Left ventricle myocardium superior (tissue), 1 donor: ENCODE results near the gene CCP110. TPM values are rescaled to one million over a fixed set of nuclear protein-coding genes. Genes with fewer than 3 reads are reported as not detected.

Experiments
- ATAC-seq: fragments of 200-7000 bp; cut with Tn5 transposase; one replicate; pipeline ENCODE4 v1.9.1; 2020; ENCODE audit warnings: mild to moderate bottlenecking, moderate library complexity
- DNase-seq: peaks from one replicate; pipeline ENCODE4 v3.0.0-alpha.2; 2020
- intact Hi-C: fragments of 100-400 bp; cut with micrococcal nuclease; formaldehyde crosslinking; loops from one replicate; pipeline ENCODE4 v1.11.0; 2022
- total RNA-seq: library from RNA; stranded (reverse); fragmentation: NEBNext Ultra II Directional; extraction: Animal tissue kit (Norgen Biotek cat#: 25700); gene quantifications from one replicate; pipeline ENCODE4 v1.2.1, GENCODE V29; 2021
- donor health status: DM: no; HTN: yes; CAD: no; lungs with severe emphysema.

The CCP110 gene
- total RNA-seq, 1 donor from 2014 or later = 9.2 TPM

DNA sequence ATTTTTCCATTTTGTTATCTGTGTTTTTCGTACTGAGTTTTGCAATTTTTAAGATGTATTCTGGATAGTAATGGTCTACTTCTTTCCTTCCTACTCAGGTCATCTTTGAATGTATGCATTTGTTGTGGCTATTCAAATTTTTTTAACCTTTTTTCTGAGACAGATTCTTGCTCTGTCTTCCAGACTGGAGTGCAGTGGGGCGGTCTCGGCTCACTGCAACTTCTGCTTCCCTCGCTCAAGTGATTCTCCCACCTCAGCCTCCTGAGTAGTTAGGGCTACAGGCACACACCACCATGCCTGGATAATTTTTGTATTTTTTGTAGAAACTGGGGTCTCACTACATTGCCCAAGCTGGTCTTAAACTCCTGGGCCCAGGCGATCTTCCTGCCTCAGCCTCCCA, 65.4 kb downstream of the CCP110 start:
- ATAC-seq (no peak), DNase-seq (no peak)
- intact Hi-C loops = no loop called here

DNA sequence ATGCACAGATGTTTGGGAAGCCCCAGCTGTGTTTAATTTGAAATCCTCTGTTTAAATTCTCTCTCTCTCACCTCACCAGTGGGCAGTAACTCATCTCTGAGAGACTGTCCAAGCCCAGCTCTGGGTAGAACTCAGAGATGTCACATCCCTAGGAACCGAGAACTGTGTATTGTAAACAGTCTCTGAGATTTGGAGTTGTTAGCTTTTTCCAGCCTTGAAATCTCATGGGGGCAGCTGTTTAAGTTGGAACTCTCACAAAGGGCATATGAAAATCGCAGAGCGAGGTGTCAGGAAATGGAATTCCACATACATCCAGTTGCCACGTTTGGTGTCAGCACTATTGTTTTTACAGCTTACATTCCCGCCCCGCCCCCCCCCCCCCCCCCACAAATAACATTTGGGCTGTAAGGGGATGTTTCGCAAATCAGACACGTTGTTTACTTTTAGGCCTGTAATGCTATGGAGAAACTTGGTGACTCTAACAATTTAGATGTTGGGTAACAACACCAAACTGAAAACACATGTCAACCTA, 66.1 kb downstream of the CCP110 start:
- ATAC-seq (peak; percentile 44), DNase-seq (no peak)
- intact Hi-C loops = no loop called here

DNA sequence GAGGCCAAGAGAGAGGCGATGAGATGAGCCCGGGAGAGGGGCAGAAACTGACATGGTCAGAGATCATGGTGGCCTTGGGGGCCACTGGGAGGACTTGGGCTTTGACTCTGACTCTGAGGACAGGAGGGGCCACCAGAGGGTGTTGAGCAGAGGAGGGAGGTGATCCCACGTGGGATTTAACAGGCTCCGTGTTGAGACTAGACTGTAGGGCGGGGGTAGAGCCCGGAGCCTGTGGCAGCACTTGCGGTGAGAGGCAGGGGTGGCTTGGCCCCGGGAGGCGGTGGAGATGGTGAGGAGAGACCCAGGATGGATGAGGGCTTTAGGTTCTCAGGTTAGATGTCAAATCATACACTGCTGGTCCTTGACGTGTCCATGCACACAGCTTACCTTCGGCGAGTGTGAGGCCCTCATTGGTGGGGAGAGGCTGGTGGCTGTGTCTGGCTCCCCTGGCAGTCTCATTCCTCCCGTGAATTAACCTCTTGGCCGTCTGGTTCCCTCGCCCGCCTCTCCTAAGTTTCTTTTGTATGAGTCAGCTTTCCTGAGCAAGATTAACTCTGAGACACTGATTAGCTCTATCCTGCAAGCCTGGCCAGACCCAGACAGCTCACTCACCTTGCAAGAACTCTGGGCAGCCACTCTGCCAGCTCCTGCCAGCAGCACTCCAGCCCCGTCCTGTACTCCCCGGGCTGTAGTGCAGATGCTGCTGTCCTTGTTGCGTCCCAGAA, 71.5 kb downstream of the CCP110 start:
- DNase-seq (peak; percentile 61), ATAC-seq (peak; percentile 95)
- intact Hi-C loops = no loop called here

DNA sequence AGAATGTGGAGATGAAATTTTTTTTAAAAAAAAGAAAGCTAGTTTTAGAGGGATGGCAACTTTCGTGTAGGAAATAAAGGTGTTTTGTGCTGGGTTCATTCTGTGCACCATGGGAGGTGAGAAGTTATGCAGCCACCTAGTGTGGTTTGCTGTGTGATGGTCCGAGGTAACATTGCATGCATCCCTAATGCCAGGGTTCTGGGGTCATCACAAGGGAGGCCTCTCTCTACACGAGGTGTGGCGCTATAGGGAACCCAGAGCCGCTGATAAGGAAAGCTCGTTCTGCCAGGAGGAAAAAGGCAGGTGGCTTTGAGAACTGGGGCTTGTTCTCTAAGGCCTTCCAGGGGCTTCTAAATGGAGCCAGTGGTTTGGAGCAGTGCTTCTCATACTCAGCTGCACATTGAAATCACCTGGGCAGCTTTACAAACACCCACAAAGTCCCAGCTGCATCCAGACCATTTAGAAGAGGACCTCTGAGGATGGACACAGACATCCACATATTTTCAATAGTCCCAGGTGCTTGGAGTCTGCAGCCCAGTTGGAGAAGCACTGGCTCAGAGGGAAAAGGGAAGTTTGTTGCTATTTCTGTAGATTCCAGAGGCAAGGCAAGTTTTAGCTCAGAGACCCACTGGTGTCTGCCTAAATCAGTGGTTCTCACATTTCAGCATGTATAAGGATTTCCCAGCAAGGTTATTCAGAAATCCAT, 75.2 kb downstream of the CCP110 start:
- DNase-seq (no peak), ATAC-seq (no peak)
- intact Hi-C loops = no loop called here

DNA sequence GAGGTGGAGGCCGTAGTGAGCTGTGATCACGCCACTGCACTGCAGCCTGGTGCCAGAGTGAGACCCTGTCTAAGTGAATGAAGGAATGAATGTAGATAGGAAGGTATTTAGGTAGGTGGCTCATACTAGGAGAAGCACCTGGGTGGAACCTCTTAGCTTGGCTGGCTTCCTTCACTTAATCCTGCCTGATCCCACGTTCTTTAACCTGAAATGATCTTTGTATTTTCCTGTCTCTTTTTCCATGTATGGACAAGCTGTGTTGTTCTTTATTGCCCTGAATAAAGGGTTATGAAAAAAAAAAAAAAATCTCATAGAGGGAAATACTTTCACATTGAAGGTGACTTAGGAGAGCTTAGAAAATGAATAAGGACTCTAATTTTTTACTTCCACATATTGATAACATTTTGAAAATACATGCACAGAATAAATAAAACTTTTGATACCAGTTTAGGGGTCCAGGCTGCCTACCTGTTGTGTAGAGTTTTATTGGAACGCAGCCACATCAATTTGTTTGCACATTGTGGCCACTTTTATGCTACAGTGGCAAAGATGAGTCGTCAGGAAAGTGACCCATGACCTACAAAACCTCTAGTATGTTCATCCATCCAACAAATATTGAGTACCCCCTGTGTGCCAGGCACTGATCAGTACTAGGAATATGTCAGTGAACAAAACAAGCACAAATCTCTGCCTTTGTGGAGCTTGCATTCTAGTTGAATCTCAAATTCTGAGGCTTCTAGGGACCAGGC, 76.4 kb downstream of the CCP110 start:
- intact Hi-C loops = no loop called here
- ATAC-seq (no peak), DNase-seq (no peak)

DNA sequence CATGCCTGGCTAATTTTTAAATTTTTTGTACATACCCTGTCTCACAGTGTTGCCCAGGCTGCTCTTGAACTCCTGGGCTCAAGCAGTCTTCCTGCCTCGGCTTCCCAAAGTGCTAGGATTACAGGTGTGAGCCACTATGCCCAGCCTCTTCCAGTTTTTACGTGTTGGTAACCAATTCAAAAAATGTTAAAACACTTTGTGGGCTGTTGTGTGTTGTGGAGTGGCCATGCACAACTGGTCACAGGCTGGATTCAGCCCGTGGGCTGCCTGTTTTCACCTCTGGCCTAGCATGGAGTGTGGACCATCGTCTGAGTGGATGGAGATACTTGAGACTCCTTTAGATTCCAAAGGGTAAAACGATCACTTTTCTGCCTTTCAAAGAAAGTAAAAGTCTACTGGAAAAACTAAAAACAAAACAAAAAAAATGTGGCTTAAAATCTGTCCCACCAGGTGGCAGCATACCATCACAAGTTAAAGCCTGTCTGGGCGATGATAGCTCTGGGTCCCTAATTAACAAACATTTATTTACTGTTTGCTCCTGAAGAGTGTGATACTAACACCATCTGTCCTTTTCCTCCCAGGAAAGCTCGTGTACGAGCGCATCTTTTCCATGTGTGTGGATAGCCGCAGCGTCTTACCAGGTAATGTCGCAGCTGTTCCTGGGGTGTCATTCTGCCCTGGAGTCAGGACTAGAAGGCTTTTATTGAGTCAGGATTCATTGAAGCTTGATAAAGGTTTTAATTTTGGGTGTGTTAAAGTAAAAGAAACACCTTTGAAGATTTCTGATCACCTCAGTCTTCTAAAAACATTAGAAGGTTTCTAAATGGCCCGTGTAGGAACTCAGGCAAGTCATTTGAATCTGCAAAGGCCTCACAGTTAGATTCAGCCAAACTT, 77.6 kb downstream of the CCP110 start:
- intact Hi-C loops = loop anchor here (1.0 kb wide), 1 partner anchor 285 kb away; no protein-coding TSS in a partner anchor
- ATAC-seq = peak; percentile 21

More for the DNA sequence above, 77.6 kb downstream of the CCP110 start:
- DNase-seq = no peak

Other genes starting within 250 kb of the CCP110 start
- not detected for gene CLEC19A, start 238.2 kb upstream of the CCP110 start, total RNA-seq
- not detected for gene TMC5, start 106.1 kb upstream of the CCP110 start, total RNA-seq
- gene GDE1, start 1.8 kb upstream of the CCP110 start, total RNA-seq = 110 TPM
- 22.4 TPM for gene VPS35L, start 31.8 kb downstream of the CCP110 start, total RNA-seq
- 9.0 TPM for gene KNOP1, start 194.3 kb downstream of the CCP110 start, total RNA-seq
- gene IQCK, start 194.3 kb downstream of the CCP110 start, total RNA-seq = 6.5 TPM